K562 (cell line): Measurements from ENCODE around the gene STX2. TPM values are rescaled to one million over a fixed set of nuclear protein-coding genes. Genes with fewer than 3 reads are reported as not detected.

Experiments
- BCL6 ChIP-seq: fragments of 250-450 bp; sonication (Bioruptor Pico); IDR thresholded peaks from 2 replicates; pipeline ENCODE4 v1.4.0; 2020
- CBX3 ChIP-seq, 2 experiments: IDR thresholded peaks; 1 replicate in 1 of 2; 2 replicates in 1 of 2; pipeline ENCODE4 v1.6.1; 2012; ENCODE audit warnings: inconsistent platforms in 2 of 2, low read length in 2 of 2, borderline replicate concordance in 1 of 2, control low read depth in 1 of 2
- CBX8 ChIP-seq: fragments of 200-600 bp; sonication (generic); IDR thresholded peaks from 2 replicates; pipeline ENCODE4 v1.6.1; 2012; ENCODE audit warnings: borderline replicate concordance, mixed run types, low read depth, mild to moderate bottlenecking, moderate library complexity, mixed read lengths, low read length, control low read depth, inconsistent platforms; ENCODE audit not compliant: poor library complexity, severe bottlenecking; ENCODE audit errors: extremely low read depth
- CREB1 ChIP-seq, 2 experiments: sonication (generic) in 1 of 2; formaldehyde crosslinking in 1 of 2; IDR thresholded peaks; 2 replicates each; pipeline versions ENCODE4 v1.6.1 to v1.8.0; 2012 to 2022; ENCODE audit warnings: inconsistent platforms in 1 of 2, mild to moderate bottlenecking in 1 of 2, missing genetic modification reagents in 1 of 2, moderate library complexity in 1 of 2
- DEAF1 ChIP-seq: fragments of 450-650 bp; formaldehyde crosslinking; IDR thresholded peaks from 2 replicates; pipeline ENCODE4 v1.4.0; 2020; ENCODE audit warnings: mild to moderate bottlenecking, moderate library complexity
- E2F6 ChIP-seq, 2 experiments: IDR thresholded peaks; 2 replicates each; pipeline ENCODE4 v1.6.1; 2011; ENCODE audit warnings: borderline replicate concordance in 1 of 2, control low read depth in 1 of 2, low read depth in 1 of 2, low read length in 1 of 2, mild to moderate bottlenecking in 1 of 2, mixed read lengths in 1 of 2, moderate library complexity in 1 of 2; ENCODE audit not compliant: insufficient read depth in 1 of 2, insufficient read length in 1 of 2, poor library complexity in 1 of 2, severe bottlenecking in 1 of 2; ENCODE audit errors: extremely low read depth in 1 of 2
- EHMT2 ChIP-seq: fragments of 450-650 bp; IDR thresholded peaks from 2 replicates; pipeline ENCODE4 v1.6.1; 2018; ENCODE audit warnings: antibody characterized with exemption
- EWSR1 ChIP-seq: fragments of 450-650 bp; IDR thresholded peaks from 2 replicates; pipeline ENCODE4 v1.6.1; 2018; ENCODE audit warnings: borderline replicate concordance, mild to moderate bottlenecking, low read depth, moderate library complexity; ENCODE audit not compliant: partially characterized antibody
- MTA2 ChIP-seq: fragments of 450-650 bp; IDR thresholded peaks from 2 replicates; pipeline ENCODE4 v1.6.1; 2016; ENCODE audit warnings: low read depth
- NEUROD1 ChIP-seq: fragments of 150-350 bp; IDR thresholded peaks from 2 replicates; pipeline ENCODE4 v1.6.1; 2014; ENCODE audit warnings: borderline replicate concordance, low read length, low read depth; ENCODE audit not compliant: partially characterized antibody
- NKRF ChIP-seq: fragments of 450-650 bp; IDR thresholded peaks from 2 replicates; pipeline ENCODE4 v1.6.1; 2016; ENCODE audit warnings: borderline replicate concordance
- RFX5 ChIP-seq: IDR thresholded peaks from 2 replicates; pipeline ENCODE4 v1.6.1; 2011; ENCODE audit warnings: low read depth, mild to moderate bottlenecking, improper control_type of control experiment, low read length
- ZBTB43 ChIP-seq: sonication (generic); formaldehyde crosslinking; IDR thresholded peaks from 2 replicates; pipeline ENCODE4 v1.8.0; 2023; ENCODE audit warnings: mild to moderate bottlenecking, missing genetic modification reagents
- ZNF197 ChIP-seq: fragments of 200-800 bp; sonication (Bioruptor generic); IDR thresholded peaks from 2 replicates; pipeline ENCODE4 v1.6.1; 2016; ENCODE audit warnings: low read depth, missing genetic modification characterization, missing compliant biosample characterization
- ZNF282 ChIP-seq: sonication (generic); formaldehyde crosslinking; IDR thresholded peaks from 2 replicates; pipeline ENCODE4 v1.8.1; 2023; ENCODE audit warnings: missing genetic modification reagents
- ZNF384 ChIP-seq: IDR thresholded peaks from 2 replicates; pipeline ENCODE4 v1.6.1; 2012; ENCODE audit warnings: low read depth, low read length, improper control_type of control experiment
- ZNF592 ChIP-seq: fragments of 450-650 bp; IDR thresholded peaks from 2 replicates; pipeline ENCODE4 v1.6.1; 2017; ENCODE audit warnings: antibody characterized with exemption, mild to moderate bottlenecking
- polyA plus RNA-seq, 8 experiments: library from polyadenylated mRNA; depleted of rRNA in 4 of 8; stranded (reverse) in 5 of 8; unstranded in 3 of 8; fragments of >200 nt; fragmentation: Nextera tagmentation in 2 of 8; fragmentation: Illumina TruSeq in 1 of 8; extraction: Ambion mirVana in 2 of 8; extraction: Trizol in 1 of 8; gene quantifications; 2 replicates each; pipeline versions ENCODE4 v1.2.1 to v1.2.3, GENCODE V29; 2011 to 2014; ENCODE audit warnings: inconsistent platforms in 1 of 8, missing spikeins in 1 of 8
- total RNA-seq, 7 experiments: library from RNA; depleted of rRNA in 6 of 7; stranded (reverse); fragments of >200 nt in 6 of 7; fragmentation: Illumina TruSeq in 2 of 7; extraction: Trizol in 2 of 7; gene quantifications; 2 replicates each; pipeline versions ENCODE4 v1.2.1 to v1.2.3, GENCODE V29; 2011 to 2021; ENCODE audit warnings: low replicate concordance in 1 of 7

STX2 gene
- total and polyA plus RNA-seq, 9 of the 15 experiments (the other 6 are each of a cell fraction or from before 2014, with no cell fraction given): 22.2 to 54.6 (median 30.8) TPM

GRCh38 chr12:130764073-130764472 lies 75.0 kb downstream of the STX2 start (continued):
- TF ChIP-seq CBX8 (no peak), ZNF384 (no peak), CBX3 (IDR thresholded peaks at IDR 0.05; ENCODE audit: borderline replicate concordance in 1 of 2, low read length in 2 of 2) (0 out of 3 replicates have a peak, but pooled peaks of 1 of the 2 experiments have one; percentile 6), RFX5 (no peak), ZNF197 (CRISPR knock-in tag) (no peak), E2F6 (IDR thresholded peaks at IDR 0.05; ENCODE audit: borderline replicate concordance in 1 of 2, extremely low read depth in 1 of 2, insufficient read depth in 1 of 2, insufficient read length in 1 of 2, low read depth in 1 of 2, low read length in 1 of 2, poor library complexity in 1 of 2, severe bottlenecking in 1 of 2) (no peak), DEAF1 (CRISPR knock-in tag) (no peak), ZBTB43 (CRISPR knock-in tag) (peak; percentile 51; the same call in 1 of the 2 replicates), BCL6 (CRISPR knock-in tag) (no peak), EWSR1 (no peak), NKRF (no peak), ZNF282 (CRISPR knock-in tag) (no peak), NEUROD1 (no peak), EHMT2 (no peak), ZNF592 (no peak), MTA2 (no peak), CREB1 (IDR thresholded peaks at IDR 0.05) (peak; percentile 89; the same call in 1 of the 2 replicates), CREB1 (CRISPR knock-in tag; IDR thresholded peaks at IDR 0.05) (peak; percentile 95)
